ENCODE results near the gene ZNF354C.

The ZNF354C gene

DNA sequence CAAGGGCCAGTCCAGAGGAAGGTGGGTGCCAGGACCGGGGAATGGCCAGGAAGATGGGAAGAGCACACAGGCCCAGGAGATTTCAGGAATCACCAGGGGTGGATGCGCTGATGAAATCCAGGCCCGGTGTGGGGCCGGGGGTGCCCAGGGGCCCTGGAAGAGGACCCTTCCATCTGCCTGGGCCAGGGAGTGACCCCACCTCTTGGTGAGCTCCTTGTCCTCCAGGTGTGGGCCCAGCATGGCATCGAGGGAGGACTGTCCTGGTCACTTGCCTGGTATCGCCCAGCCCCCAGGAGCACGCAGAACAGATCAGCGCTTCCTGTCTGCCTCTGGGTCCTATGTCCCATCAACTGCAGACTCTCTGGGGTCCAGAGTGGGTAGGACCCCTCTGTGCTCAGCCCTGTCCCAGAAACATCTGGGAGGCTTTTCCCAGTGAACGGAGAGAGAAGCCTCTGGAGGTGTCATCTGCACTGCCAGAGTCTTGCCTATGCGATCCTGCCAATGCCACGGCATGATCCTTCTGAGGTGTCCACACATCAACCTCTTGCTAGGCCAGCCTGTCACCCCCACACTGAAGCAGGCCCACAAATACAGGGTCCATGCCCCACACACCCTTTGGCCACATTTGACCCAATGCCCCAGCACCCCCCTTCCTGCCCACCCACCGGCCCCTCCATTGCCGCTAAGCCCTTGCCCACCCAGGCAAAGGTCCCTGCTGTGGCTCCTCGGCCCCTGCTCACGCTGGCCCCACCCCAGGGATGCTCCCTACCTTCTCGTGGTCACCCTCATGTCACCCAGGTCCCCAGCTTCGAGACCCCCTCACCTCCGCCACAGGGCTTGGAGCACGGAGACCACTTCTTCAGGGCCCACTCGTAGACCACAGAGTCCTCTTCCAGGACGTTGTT, 67.2 kb downstream of the ZNF354C start:
- no peak for DNase-seq (ENCODE audit: low read depth in 2 of 2)

DNA sequence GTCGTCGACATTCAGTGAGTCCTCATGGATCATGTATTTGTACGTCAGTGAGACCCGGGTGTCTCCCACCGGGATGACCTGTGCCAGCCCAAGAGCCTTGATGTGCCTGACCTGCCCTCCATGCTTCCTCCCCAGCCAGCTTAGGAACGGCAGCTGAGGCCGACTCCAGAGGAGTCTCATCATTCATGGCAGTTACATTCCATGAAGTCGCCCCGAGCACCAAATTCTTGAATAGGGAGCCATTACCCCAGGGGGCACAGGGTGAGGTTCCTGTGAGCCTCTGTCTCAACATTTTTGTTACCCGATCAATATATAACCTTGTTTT, 67.8 kb downstream of the ZNF354C start:
- DNase-seq (ENCODE audit: low read depth in 2 of 2): no peak

DNA sequence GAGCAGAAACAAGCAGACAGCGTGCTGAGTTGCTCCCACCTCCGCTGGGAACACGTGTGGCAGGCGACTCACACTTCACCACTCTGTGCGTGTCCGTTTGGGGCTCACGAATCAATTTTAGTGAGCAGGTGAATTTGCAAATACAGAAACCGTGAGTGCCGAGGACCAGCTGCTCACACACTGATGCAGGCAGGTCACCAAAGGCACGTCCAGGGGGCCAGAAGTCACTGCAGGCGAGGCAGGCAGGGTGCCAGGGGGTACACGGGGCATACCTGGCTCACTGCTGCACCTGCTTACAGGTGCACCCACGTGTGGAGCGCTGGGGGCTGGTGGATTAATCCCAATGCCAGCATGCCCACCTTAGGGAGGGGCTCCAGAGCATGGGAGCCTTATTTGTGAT, 68.8 kb downstream of the ZNF354C start:
- DNase-seq (ENCODE audit: low read depth in 2 of 2): no peak

DNA sequence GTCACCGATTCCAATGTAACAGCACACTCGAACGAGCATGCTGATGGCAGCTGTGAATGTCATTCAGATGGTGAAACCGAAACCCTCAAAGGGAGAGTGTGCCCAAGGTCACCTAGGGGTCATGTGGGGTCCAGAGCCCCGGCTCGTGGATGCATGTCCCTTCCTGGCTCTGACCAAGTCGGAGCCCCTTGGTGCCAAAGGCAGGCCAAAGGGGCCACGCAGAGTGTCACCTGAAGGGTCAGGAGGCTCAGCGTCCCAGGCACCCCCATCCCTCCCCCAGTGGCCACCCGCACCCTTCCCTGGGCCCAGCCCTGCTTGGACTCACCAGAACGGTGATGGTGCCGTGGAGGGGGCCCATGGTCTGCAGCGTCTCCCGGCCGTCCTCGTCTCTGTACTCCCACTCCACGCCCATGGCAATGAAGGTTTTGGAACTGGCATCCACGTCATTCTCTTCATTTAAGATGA, 69.5 kb downstream of the ZNF354C start:
- no peak for DNase-seq (ENCODE audit: low read depth in 2 of 2)

DNA sequence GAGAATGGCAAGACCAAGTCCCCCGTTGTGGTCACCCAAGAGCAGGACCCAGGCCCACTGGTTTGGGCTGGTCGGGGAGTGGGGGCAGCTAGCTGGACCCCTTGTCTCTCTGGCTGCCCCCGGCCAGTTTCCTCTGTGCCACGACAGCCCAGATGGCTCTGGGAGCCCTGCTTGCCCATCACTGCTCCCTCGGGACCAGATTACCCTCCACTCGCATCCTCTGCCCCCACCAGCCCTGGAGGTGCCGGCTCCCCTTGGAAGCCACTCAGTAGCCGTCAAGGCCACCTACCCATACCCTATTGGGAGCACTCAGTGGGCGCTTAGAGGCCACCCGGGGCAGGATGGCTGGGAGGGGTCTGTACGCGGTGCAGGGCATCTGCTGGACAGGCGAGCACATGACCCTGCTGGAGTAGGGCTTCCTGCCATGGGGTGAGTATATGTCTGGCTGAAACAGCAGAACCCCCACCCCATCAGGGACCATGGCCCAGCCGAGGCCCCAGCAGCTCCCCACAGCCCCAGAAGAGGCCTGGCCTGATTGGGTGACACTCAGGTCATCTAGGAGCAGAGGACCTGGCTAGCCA, 70.0 kb downstream of the ZNF354C start:
- DNase-seq (ENCODE audit: low read depth in 2 of 2): no peak

- no peak for DNase-seq (ENCODE audit: low read depth in 2 of 2)
These were observed 71.2 kb downstream of the ZNF354C start for GRCh38 chr5:179131321-179131835.

GRCh38 chr5:179131886-179132585, 71.9 kb downstream of the ZNF354C start:
- DNase-seq (ENCODE audit: low read depth in 2 of 2): no peak

DNA sequence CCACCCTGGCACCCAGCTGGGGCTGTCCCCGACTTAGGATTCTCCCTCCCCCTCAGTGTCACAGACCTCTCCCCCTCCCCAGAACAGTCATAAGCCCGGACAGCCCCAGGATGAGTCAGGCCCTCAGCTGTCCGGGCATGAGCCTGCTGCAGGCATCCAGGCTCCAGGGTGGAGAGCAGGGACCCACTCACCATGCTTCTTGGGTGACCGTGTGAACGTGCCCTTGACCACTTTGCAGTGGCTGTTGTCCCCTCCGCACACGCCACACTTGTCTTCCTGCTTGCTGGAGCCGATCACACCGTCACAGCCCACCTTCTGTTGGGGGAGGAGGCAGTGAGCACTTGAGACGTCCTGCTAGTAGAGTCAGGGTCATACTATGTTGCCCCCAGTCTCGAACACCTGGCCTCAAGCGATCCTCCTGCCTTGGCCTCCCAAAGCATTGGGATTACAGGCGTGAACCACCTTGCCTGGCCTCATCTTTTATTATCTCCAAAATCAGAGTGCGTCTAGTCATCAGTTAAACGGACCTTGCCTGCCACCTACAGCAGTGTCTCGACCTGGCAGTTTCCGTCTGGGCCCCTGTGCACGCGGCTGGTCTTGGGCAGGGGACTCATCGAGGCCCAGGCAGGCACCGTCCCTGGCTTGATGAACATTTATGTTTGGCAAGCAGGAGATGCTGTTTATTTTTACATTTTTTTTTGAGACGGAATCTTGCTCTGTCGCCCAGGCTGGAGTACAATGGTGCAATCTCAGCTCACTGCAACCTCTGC, 72.6 kb downstream of the ZNF354C start:
- DNase-seq (ENCODE audit: low read depth in 2 of 2): no peak
